NCI-H146 (cell line): ENCODE results near the gene HOXA4.

Experiments used
- DNase-seq: peaks from one replicate; lab custom pipeline; 2025; lab: John Stamatoyannopoulos, UW

Gene HOXA4

DNA sequence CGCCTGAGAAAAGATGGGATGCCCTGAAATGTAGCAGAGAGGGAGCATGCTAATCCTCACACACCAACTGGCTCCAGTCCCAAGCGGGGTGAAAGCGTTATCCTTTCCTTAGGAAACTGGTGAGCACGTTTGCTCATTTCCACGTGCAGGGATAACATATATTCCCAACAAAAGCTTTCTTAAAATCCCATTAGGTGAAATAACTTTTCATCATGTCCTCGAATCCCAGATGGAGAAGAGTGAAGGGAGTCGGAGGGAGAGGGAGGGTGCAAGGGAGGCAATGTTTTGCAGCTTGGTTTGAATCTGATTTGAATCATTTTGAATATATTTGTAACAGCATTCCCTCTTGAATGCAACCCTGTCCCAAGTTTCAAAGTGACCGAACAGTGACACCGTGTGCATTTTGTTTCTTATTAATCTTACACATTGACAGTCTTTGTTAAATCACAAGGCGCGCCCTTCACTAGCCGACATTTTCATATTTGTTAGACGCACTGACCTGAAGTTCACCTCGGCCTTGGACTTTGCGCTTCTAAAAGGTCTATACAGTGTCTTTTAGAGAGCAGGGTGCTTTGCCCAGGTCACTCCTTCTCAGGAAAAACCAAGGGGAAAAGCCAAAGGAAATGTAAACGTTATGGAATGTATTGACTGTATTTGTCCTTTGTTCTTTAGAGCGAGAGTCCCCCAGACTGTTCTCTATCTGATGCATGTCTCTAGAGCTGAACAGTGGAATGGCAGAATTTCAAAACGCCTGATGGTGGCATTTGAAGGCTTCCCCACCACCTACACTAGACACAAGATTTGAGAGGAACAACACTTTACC is 3.1 kb upstream of the HOXA4 start:
- no peak for DNase-seq

DNA sequence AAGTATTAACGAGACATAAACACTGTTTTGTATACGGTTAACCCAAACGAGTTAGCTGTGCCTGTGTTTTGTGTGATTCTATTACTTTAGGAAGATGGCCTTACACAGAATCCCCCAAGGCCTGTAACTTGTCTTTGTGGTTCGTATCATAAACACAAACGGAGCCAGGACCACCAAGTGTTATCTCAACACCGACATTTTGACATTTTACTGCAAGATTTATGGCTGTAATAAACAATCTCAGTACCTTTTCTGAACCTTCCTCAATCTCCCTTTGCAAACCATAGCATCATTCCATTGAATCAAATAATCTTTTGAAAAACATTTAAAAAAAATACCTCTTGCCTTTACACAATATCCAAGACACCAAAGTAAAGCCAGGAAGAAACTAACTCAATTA is 2.4 kb upstream of the HOXA4 start:
- no peak for DNase-seq

DNA sequence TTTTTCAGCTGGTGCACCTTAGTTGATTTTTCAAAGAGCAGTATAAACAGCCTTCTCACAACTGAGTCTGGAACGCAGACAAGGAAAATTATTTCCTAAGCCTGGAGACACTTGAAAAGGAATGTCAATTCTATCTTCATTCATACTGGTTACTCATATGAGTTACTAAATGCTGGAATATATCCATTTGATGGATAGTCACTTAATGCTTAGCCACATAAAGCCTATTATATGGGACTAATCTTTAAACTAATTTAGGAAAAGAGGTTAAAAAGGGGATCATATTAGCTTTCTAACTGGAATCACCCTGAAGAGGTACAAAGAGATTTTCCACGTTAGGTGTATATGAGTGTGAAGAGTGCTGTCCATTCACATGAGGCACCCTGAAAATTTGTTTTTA is 1.7 kb upstream of the HOXA4 start:
- no peak for DNase-seq

DNA sequence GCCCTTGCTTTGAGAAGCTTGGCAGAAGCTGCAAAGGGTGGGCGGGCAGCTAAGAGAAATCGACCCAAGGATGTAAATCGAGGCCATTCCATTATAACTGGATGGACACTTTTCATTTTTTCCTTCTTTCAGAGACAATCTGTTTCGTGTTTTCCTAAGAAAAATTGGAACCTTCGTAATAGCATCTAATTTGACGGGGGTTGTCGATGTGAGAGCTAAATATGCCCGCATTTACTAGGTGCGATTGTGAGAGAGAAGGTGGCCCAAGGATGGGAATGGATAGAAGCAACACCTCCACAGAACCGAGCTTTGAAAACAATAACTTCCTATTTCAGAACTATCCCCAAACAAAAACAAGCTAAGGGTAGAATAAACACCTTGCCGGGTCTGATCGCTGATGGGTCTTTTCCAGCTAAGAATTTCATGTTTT is 848 bp upstream of the HOXA4 start:
- no peak for DNase-seq

DNA sequence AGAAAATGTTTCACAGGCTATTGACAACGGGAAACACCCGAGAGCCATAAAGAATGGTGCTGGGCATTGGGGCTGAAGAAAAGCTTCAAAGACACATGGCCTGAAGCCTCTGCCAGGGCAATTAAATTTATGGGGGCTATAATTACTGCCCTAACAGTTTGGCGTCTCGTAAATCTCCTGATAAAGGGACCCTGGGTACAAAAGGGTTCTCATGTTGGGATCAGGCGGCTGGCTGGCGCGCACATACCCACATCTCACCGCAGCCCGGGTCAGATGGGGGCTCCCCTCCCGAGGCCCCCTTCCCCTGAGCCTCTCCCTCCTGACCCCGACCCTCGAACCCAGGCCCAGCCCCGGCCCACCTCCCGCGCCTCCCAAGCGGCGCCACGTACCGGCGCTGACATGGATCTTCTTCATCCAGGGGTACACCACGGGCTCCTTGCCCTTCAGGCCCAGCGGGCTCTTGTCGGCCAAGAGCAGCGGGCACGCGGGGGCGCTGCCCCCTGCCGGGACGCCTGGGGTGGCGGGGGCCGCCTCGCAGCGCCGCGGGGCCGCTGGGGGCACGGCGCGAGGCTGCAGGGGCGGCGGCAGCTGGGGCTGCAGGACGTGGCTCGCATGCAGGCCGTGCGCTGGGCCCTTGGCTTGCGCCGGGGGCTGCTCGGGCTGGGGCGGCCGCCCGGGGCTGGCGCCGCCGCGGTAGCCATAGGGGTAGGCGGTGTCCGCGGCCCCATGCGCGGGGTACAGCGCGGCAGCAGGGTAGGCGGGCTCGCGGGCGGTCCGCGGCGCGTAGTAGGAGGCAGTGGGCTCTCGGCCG is 623 bp downstream of the HOXA4 start:
- DNase-seq = no peak

DNA sequence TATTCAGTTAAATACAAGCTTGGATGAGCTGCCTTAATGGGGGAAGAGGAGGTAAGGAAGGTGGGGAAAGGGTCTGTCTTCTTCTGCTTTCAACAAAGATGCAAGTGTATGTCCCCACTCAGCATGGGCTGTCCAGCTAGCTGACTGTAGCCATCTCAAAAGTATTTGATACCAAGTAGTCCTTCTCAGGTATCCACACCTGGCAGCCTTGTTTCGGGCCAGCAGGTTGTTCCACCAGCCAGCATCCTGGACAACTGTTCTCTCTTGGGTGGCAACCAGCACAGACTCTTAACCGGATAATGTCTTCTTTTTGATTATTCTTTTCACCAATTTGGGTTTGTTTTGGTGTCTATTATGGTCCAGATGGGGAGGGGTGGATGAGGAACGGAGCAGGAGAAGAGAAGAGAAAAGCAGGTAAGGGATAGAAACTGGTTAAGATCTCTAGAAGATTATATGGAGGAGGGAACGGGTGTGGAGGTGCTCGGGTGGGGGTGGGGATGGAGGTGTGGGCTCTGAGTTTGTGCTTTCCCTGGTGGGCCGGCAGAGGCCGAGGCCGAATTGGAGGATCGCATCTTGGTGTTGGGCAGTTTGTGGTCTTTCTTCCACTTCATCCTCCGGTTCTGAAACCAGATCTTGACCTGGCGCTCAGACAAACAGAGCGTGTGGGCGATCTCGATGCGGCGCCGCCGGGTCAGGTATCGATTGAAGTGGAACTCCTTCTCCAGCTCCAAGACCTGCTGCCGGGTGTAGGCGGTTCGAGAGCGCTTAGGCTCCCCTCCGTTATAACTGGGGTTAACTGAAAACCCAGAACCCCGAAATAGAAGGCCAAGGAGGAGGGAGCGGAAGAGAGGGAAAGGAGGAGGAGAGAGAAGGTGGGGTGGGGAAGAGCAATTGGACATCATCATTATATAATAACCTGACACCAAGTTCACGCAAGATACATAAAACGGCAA is 1.5 kb downstream of the HOXA4 start:
- DNase-seq = no peak

DNA sequence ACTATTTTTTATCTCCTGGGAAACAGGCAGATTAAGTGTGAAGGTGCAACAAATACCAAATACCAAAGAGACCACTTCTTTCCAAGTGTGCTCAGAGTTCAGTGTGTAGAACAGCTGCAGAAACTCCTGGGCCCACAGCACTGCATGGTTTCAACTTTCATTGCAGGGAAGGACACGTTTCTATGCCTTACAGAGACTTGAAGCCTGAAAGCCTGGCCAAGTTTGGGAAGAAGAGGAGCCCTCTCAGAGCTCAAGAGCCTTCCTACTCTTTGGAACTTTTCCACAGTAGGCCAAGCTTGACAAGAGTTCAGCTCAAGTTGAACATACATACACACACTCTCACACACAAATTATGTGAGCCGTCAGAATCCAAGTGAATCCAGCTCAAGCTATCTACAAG is 2.5 kb downstream of the HOXA4 start:
- DNase-seq = no peak

DNA sequence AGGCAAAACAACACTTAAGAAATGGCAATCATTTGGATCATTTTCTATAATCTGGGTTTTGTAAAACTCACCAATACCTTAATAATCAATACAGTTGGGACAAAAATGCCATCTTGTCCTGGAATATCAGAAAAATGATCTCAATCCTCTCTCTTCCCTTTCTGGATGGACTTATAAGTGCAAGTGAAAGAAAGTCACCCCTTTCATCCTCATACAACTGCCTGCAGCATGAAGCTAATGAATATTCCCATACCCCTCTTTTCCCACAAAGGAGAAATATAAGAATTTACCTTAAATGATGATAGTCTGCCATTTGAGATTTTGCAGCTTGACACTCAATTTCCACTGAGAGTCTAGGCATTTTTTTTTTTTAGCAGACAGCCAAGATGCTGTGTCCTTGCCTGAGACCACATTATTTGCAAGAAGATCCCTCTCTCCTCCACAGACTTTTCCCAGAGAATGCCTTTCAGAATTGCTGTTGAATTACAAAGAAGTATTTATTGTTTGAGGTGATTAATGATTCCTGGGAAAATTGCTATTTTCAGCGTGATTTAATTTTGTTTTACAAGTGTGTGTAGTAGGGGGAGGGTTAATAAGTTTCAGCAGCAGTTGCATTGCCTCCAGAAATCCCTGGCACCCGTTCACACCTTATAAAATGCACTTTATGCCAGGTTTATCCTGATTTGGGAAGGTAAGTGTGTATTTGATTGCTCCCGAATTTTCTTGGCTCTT is 3.8 kb downstream of the HOXA4 start:
- no peak for DNase-seq

DNA sequence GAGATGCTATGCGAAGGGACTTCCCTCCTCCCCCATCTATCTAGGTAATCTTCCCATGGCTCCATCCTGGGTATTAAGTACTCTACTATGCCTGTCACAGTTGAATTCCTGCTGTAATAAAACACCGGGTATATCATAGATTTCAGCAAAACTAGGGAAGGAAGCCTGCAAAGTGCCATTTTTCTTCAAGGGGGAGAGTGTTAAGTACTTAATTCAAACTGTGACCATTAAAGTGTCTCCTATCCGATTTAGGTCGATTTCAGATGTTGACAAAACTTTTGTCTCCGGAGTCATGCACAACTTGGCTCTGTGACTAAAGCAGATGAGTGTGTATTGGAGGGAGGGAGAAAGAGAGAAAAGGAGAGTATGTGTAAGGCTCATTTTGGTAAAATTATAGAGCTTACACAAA is 4.6 kb downstream of the HOXA4 start:
- no peak for DNase-seq

DNA sequence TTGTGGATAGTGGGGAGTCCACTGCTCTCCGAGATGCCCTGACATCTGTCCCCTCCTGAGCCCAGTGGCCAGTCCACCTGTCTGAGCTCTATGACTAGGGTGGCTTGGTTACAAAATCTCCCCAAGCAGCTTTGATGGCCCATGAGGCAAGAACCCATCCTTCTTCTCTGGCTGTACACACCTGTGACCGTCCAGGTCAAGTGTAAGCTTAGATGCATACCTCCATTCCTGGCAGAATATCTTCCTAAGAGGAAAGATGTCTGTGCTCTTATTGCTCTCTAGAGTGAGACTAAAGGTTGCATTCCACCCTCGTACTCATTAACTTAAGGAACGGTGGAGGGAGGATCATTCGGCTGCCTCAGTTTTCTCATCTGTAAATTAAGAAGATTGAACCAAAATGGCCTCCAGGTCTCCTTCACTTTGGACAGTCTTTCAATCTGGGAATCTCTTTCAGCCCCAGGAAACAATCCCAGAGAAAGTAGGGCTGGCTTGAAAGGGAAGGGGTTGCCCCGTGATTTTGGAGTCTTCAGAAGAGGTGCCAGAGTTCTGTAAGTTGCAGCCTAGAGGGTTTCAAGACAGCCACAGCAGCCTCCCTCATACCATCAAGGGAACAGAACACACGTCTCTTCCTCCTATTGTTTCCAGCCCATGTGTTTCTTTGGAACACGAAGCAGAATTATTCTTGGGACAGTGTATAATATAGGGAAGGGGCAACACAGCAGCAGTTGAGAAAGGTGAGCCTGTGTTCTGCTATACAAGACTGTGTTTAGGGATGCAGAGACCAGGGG is 5.5 kb downstream of the HOXA4 start:
- no peak for DNase-seq

DNA sequence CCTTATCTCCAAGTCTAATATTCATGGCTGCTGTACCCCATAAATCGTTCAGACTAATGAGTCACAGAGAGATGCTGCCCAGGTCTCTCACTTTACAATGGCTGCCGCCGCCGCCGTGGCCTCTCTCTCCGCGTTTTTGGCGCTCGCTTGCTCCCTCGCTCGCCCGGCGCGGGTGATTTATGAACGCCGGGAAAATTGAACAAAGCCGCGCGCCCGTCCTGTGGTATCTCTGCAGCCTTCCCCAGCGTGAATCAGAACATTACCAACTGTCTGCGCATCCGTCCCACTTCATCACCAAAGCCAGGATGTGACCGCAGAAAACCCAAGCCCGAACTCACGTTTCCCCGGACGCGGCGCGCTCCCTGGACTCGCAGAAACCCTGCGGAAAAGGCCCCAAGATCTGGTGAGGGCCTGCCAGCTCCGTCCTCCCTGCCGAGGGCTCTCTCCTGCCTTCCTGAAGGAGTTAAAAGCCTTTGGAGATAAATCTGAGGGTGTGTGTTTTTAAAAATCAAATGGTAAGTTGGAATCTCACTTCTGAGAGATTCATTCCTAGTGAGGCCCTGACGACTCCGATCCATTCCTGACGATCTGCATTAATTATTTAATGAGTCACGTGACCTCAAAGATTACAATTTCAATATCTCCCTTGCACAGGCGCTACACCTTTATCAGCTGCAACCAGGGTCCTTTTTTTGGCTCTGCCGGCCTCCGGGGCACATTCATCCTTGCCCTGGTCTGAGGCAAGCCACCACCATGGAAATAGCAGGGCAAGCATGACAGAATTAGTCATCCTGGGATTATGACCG is 6.3 kb downstream of the HOXA4 start:
- DNase-seq = no peak

DNA sequence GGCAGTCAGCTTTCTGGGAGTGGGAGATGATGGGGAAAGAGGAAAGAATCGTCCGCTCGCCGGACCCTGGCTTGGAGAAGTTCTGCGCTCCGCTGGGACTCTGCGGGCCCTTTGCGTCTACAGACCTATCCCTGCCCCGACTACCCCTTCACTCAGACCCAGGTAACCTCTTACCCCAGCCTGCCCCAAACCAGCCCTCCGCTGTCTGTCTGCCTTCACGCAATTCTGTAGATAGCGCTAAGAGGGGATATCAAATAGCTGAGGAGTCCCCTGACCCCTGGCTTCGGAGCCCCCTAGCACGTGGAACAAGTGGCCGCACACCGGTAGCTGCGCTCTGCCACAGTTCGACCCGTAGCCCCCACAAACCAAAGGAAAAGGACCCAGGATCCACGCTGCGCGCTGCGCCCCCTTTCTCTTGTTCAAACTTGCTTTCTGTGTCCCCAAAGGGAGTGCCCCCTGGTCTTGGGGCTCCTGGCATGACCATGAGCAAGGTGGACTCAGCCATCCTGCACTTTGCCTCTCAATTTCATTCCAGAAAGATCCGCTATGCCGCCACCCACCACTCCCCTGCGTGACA is 7.0 kb downstream of the HOXA4 start:
- DNase-seq = no peak

DNA sequence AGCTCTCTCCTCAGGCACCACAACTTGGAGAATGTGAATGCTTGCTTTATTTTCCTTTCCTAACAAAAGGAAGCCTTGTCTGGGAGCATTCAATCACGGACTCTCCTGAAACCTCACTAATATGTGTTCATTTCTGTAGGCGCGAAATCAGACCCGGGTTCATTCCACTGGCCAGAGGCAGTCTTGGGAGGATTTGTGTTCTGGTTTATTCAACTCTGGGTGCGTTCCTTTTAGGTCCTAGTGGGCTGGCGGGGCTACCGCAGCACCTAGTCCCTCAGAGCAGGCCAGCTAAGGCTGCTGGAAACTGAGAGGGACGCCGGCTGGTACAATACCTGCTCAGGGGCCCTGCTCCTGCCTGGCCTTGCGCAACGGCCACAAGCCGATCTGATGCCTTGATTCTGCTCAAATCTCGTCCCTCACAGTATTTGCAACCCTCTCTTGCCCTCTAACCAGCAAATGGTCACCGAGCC is 7.5 kb downstream of the HOXA4 start:
- DNase-seq = no peak

DNA sequence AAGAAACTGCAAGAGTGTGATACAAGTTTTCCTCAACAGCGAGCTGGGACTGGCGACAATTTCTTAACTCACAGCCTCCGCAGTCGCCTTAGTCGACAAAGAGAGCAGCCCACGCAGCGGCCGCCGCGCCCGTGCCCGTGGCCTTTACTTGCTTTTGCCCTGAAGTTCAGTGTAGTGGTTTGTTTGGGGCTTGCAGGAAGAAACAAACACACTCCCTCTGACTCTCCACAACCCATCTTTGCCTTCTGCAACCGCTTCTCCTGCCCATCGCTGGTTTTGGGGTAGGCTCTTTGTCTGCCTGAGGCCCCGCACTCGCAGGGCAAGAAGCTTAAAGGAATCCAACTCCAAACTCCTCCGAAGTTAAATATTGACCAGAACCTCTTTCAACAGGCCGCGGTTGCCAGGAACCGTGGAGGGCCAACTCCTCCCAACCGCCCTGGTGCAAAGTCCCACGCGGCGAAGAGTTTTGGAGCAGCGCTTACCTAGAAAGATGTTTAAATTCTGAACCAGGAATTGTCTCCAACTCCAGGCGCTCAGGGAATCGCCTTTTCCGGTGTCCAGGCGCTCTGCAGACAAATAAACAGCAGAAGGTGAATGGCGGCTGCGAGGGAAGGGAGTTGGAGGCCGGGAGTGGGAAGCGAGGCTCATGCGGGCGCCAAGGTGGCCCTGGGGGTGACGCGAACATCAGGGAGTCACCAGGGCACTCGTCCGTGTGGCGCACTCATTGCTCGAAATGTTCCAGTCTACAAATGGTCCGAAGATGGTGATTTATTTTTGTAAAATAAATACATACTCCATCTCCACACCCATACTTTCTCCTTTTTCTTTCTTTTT is 8.3 kb downstream of the HOXA4 start:
- DNase-seq = no peak

DNA sequence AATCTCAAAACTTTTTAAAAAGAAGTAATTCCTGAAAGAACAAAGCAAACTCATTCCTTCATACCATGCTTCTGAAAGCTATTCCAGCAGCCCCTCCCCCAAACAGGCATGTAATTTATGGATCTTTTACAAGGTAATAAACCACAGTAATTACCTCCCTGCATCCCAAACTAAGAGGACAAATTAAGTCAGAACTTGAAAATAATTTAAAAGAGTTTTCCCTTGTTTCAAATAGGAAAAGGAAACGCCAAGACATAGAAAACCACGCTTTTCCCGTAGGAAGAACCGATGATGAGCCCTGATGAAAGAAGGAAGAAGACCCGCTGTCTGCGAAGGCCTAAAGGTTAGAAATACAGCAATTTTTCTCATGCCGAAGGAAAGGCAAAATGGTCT is 8.9 kb downstream of the HOXA4 start:
- DNase-seq = no peak

DNA sequence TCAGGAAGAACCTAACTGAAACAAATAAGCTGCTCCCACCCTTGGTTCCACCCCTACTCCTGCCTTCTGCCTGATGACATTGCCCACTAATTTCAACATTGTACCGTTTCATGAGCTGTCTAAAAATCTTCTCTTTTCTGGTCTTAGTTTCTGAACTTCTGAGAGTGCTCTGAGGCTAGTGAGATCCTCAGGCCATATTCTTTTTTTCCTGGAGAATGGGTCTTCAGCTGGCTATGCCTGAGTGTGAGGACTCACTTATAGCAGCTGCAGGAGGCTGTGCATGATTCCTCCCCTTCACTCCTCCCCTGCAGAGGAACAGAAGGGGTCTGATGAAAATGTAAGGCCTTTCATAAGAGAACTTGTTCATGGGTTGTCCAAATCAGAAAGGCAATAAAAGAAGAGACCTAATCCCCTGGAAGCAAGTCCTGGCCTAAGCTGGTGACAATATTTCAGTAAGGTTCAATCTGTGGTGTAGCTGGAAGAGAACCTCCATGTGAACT is 11.1 kb downstream of the HOXA4 start:
- DNase-seq = no peak

DNA sequence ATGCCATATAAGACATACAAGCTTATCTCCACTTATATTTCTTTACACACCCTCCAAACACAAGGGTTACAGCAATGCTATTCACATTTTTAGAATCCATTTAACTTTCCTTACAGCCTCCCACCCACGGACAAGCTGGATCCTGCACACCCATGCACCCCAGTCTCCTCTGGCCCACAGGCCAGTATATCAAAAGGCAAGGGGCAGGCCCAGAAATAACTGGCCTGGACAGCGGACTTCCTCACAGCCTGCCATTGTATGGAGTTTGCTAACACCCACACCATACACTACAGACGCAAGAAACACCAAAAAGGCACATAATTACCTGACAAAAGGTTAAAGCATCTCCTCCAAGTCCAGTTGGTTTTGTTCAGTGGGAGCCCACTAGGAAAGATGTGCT is 12.0 kb downstream of the HOXA4 start:
- DNase-seq = no peak

DNA sequence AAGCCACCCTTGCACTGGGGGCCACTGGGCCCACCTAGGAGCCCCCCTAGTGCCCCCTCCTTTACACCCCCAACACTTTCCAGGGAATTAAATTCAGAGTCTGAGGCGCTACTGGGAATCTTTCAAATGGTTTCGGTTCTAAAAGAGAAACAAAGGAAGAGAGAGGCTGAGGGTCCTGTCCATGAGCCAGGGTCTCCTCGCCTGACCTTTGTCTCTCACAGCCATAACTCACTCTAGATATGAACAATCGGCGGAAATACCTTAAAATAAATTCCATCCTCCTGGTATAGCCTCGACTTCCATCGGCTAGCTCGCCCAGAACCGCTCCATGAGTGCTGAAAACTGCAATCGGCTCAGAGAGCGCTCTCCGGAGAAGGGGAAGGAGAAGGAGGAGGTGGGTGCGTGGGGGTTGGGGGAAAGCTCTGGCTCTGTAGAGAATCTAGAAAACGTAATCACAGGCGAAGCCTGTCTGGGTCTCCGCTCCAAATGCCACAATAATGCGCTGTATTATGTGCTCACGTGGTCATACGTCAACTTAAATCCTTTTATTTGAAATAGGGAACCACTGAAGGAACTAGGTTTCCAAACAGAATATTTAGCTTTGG is 12.6 kb downstream of the HOXA4 start:
- DNase-seq = no peak
